WERI-Rb-1 (cell line): ENCODE data around the gene PREX1.

ENCODE experiments used
- DNase-seq: peaks from one replicate; pipeline ENCODE4 v3.0.0-alpha.2; 2020
- H3K27ac ChIP-seq: fragments of 250-450 bp; sonication (Bioruptor Pico); 2 replicates; pipeline ENCODE4 v1.5.1; 2020; ENCODE audit warnings: mild to moderate bottlenecking, moderate library complexity
- H3K27me3 ChIP-seq: fragments of 250-450 bp; sonication (Bioruptor Pico); 2 replicates; pipeline ENCODE4 v1.5.1; 2021; ENCODE audit warnings: mild to moderate bottlenecking, low read depth, moderate library complexity; ENCODE audit not compliant: insufficient read depth, severe bottlenecking
- H3K36me3 ChIP-seq: fragments of 250-450 bp; sonication (Bioruptor Pico); 2 replicates; pipeline ENCODE4 v1.5.1; 2020; ENCODE audit warnings: mild to moderate bottlenecking, moderate library complexity
- H3K4me3 ChIP-seq: 2 replicates; pipeline ENCODE4 v1.5.1; 2011; ENCODE audit warnings: low read depth, mild to moderate bottlenecking, control low read depth, low read length
- H3K9me3 ChIP-seq: fragments of 250-450 bp; sonication (Bioruptor Pico); 2 replicates; pipeline ENCODE4 v1.5.1; 2021; ENCODE audit warnings: mild to moderate bottlenecking, moderate library complexity; ENCODE audit not compliant: severe bottlenecking
- CTCF ChIP-seq: IDR thresholded peaks from 2 replicates; pipeline ENCODE4 v1.5.1; 2011; ENCODE audit warnings: low read depth, mild to moderate bottlenecking, control low read depth, inconsistent platforms, low read length

The PREX1 gene

GRCh38 chr20:48717095-48717672 lies 110.6 kb downstream of the PREX1 start:
- no peak for DNase-seq

GRCh38 chr20:48716541-48716940 lies 111.3 kb downstream of the PREX1 start:
- Histone ChIP-seq H3K27ac (no peak overlapping the region), H3K36me3 (peaks cover 12% of the 10 kb centered on the region), H3K9me3 (no peaks in the 10 kb centered on the region), H3K27me3 (no peaks in the 10 kb centered on the region), H3K4me3 (no peak overlapping the region)
- DNase-seq, result no peak
- no peak for TF ChIP-seq CTCF

More at GRCh38 chr20:48717095-48717672, 110.6 kb downstream of the PREX1 start:
- H3K36me3 ChIP-seq, result peaks cover 12% of the 10 kb centered on the region
- no peaks in the 10 kb centered on the region for H3K27me3 ChIP-seq
- no peak overlapping the region for H3K4me3 ChIP-seq
- H3K27ac ChIP-seq, result no peak overlapping the region
- no peaks in the 10 kb centered on the region for H3K9me3 ChIP-seq
- TF ChIP-seq CTCF, result no peak

- DNase-seq, result no peak
- Histone ChIP-seq H3K36me3 (peaks cover 12% of the 10 kb centered on the region), H3K4me3 (no peak overlapping the region), H3K27me3 (no peaks in the 10 kb centered on the region), H3K27ac (no peak overlapping the region), H3K9me3 (no peaks in the 10 kb centered on the region)
- TF ChIP-seq CTCF, result no peak
These were observed 111.7 kb downstream of the PREX1 start for GRCh38 chr20:48716086-48716485.

- DNase-seq, result no peak
- Histone ChIP-seq H3K9me3 (no peaks in the 10 kb centered on the region), H3K36me3 (peaks cover 12% of the 10 kb centered on the region), H3K27ac (no peak overlapping the region), H3K27me3 (no peaks in the 10 kb centered on the region), H3K4me3 (no peak overlapping the region)
- no peak for TF ChIP-seq CTCF
These were observed 113.0 kb downstream of the PREX1 start for GRCh38 chr20:48714764-48715163.

GRCh38 chr20:48711696-48712464 lies 115.9 kb downstream of the PREX1 start:
- Histone ChIP-seq H3K27me3 (no peaks in the 10 kb centered on the region), H3K27ac (no peak overlapping the region), H3K9me3 (no peaks in the 10 kb centered on the region), H3K4me3 (no peak overlapping the region), H3K36me3 (peaks cover 10% of the 10 kb centered on the region)
- DNase-seq, result no peak
- TF ChIP-seq CTCF, result no peak
